ENCODE data around the gene HUNK.

HUNK gene

DNA sequence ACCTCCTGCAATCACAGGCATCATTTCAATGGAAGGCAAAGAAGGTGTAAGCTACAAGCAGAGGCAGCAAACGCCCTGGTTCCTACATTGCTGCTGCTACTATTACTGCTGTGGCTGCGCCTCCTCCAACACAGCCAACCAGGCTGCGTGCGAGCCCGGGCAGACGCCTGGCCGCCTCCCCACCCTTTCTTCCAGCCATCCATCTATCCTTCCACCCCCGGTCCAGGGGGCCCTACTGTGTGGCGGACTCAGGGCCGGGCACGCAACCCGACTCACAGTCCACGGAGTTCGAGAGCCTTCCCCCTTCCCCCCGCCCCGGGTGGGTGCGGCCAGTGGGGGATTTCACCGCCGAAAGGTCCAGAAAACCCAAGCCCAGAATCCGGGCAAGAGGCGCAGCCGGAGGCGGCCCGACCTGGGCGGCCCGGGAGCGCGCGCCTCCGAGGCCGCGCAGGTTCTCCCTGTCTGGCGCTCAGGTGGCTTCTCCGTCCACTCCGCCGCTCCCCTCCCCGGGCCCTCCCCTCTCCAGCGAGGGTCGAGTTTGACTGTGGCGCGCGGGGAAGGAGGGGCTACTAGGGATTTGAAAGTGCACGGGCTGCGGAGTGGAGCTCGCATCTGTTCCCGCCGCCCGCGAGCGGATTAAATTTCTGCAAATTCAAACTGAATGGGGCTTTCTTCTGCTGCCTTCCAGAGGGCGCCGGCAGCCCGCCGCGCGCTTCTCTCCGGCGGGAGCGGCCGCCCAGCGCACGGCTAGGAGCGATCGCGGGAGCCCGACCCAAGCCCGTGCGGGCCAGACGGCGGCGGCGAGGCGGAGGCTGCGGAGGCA, at the start of gene HUNK:
HUNK (plus strand) TSS at position 569 of the 823 bp plus-strand sequence. CDS start 655 bp downstream, outside the sequence.
- DNase-seq (ENCODE audit: low spot score): peak; percentile 58
- TF ChIP-seq, protein P1, sequence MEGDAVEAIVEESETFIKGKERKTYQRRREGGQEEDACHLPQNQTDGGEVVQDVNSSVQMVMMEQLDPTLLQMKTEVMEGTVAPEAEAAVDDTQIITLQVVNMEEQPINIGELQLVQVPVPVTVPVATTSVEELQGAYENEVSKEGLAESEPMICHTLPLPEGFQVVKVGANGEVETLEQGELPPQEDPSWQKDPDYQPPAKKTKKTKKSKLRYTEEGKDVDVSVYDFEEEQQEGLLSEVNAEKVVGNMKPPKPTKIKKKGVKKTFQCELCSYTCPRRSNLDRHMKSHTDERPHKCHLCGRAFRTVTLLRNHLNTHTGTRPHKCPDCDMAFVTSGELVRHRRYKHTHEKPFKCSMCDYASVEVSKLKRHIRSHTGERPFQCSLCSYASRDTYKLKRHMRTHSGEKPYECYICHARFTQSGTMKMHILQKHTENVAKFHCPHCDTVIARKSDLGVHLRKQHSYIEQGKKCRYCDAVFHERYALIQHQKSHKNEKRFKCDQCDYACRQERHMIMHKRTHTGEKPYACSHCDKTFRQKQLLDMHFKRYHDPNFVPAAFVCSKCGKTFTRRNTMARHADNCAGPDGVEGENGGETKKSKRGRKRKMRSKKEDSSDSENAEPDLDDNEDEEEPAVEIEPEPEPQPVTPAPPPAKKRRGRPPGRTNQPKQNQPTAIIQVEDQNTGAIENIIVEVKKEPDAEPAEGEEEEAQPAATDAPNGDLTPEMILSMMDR (IDR thresholded peaks at IDR 0.05; ENCODE audit: extremely low read depth, insufficient read depth, missing control alignments): no peak
- in situ Hi-C loops (cut with MboI; ENCODE audit: low pct_unique_long_range_greater_than_20kb, low sequenced_read_pairs, unreplicated experiment): no loop called here

DNA sequence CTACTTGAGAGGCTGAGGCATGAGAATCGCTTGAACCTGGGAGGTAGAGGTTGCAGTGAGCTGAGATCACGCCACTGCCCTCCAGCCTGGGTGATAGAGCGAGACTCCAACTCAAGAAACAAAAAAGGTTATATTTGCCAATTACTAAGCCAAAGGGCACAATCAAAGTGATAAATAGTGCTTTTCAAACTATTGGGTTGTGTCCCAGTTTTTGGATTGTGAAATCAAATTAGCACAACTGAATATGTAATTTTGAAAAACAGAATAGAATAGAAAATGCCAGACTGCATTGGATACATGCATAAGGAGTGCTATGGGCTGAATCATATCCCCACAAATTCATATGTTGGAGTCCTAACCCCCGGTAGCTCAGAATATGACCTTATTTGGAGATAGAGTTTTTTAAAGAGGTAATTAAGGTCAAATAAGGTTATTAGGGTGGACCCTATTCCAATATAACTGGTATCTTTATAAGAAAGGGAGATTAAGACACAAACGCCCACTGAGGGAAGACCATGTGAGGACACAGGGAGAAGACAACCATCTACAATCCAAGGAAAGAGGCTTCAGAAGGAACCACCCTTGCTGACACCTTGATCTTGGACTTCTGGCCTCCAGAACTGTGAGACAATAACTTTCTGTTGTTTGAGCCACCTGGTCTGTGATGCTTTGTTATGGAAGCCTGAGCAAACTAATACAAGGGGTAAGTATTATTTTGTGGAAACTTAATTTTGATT, 42.9 kb upstream of the HUNK start:
- TF ChIP-seq, protein P1 (IDR thresholded peaks at IDR 0.05; ENCODE audit: extremely low read depth, insufficient read depth, missing control alignments): no peak
- in situ Hi-C loops (cut with MboI; ENCODE audit: low pct_unique_long_range_greater_than_20kb, low sequenced_read_pairs, unreplicated experiment): no loop called here
- no peak for DNase-seq (ENCODE audit: low spot score)

DNA sequence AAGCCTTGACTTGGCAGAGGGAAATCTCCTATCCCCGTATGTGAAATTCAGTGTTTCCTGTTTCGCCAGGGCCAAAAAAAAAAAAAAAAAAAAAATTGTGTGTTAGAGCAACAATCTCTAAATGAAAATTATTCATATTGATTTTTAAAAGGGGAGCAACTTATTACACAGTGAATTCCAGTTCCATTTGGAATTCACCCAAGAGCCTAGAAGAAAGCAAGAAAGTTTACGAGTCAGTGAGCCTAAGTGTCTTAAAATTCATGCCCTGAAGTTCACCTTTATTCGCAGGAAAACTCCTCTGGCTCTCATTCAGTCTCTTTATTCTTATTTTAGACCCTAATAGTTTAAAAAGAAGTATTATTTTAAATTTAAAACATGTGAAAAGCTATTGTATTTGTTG, 42.1 kb upstream of the HUNK start:
- DNase-seq (ENCODE audit: low spot score): no peak
- in situ Hi-C loops (cut with MboI; ENCODE audit: low pct_unique_long_range_greater_than_20kb, low sequenced_read_pairs, unreplicated experiment): no loop called here
- TF ChIP-seq, protein P1 (IDR thresholded peaks at IDR 0.05; ENCODE audit: extremely low read depth, insufficient read depth, missing control alignments): no peak

DNA sequence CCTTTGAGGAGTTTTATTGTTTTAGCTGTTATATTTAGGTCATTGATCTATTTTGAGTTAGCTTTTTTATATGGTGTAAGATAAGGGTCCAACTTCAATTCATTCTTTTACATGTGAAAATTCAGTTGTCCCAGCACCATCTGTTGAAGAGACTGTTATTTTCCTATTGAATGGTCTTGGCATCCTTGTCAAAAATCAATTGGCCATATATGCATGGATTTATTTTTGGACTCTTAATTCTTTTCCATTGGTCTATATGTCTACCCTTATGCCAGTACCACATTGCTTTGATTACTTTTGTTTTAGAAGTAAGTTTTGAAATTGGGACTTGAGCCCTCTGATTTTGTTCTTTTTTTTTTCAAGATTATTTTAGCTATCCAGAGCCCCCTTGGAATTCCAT, 35.8 kb upstream of the HUNK start:
- in situ Hi-C loops (cut with MboI; ENCODE audit: low pct_unique_long_range_greater_than_20kb, low sequenced_read_pairs, unreplicated experiment): no loop called here
- TF ChIP-seq, protein P1 (IDR thresholded peaks at IDR 0.05; ENCODE audit: extremely low read depth, insufficient read depth, missing control alignments): no peak
- no peak for DNase-seq (ENCODE audit: low spot score)

DNA sequence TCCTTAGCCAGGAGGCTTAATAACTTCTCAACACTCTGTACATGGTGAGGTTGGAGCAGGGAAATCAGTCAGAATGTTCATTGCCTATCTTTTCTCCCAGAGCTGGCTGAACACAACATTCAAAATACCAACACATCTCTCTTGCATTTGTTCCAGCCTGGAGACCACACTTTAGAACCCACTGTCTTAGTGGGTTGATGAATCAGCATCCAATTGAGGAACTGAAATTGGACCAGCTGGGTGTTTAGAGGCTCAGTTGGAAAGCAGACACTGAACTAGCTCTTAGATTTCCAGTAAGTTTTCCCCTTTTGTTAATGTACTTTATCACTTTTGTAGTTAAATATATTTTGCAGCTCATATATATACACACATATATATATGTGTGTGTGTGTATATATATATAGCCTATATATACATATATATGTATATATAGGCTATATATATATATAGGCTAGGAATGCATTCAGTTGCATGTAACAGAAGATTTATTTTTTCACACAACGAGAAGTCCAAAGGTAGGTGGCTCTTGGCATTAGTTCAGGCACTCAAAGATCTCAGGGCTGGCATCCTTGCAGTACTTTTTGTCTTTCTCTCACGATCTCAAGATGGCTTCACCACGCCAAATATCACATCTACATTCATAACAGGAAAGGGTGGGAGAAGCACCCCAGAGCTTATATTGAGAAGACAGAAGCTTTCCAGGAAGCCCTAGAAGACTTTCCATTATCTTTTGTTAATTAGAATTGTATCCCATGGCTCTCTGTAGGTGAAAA, 35.0 kb upstream of the HUNK start:
- in situ Hi-C loops (cut with MboI; ENCODE audit: low pct_unique_long_range_greater_than_20kb, low sequenced_read_pairs, unreplicated experiment): no loop called here
- DNase-seq (ENCODE audit: low spot score): no peak
- TF ChIP-seq, protein P1 (IDR thresholded peaks at IDR 0.05; ENCODE audit: extremely low read depth, insufficient read depth, missing control alignments): no peak
